Ureter (tissue), 1 donor: ENCODE measurements around the gene MRPS23. TPM values are rescaled to one million over a fixed set of nuclear protein-coding genes. Genes with fewer than 3 reads are reported as not detected.
A peak's percentile ranks its signal among the peaks of the same experiment; 100 is the strongest.

Source experiments
- DNase-seq: peaks from one replicate; pipeline ENCODE4 v3.0.0-alpha.2; 2020; ENCODE audit warnings: low spot score
- total RNA-seq: library from RNA; stranded (reverse); gene quantifications from one replicate; pipeline ENCODE4 v1.2.4, GENCODE V29; 2023
- donor health status: DM: yes; HTN: yes; CAD: no.

The MRPS23 gene
- total RNA-seq, 1 donor from 2014 or later: 37.5 TPM

DNA sequence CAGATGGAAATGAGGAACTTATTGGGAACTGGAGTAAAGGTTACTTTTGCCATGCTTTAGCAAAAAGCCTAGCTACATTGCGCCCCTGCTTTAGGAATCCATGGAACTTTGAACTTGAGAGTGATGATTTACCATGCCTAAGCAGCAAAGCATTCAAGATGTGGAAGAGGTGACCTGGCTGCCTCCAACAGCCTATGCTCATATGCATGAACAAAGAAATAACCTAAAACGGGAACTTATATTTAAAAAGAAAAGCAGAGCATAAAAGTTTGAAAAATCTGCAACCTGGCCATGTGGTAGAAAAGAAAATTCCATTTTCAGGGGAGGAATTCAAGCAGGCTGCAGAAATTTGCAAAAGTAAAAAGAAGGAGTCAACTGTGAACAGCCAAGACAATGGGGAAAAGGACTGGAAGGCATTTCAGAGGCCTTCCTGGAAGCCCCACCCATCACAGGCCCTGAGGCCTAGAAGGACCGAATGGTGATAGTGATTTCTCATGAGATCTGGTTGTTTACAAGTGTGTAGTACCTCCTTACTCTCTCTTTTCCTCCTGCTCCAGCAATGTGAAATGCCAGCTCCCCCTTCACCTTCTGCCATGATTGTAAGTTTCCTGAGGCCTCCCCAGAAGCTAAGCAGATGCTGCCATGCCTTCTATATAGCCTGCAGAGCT lies 48.7 kb downstream of the MRPS23 start:
- DNase-seq: no peak

DNA sequence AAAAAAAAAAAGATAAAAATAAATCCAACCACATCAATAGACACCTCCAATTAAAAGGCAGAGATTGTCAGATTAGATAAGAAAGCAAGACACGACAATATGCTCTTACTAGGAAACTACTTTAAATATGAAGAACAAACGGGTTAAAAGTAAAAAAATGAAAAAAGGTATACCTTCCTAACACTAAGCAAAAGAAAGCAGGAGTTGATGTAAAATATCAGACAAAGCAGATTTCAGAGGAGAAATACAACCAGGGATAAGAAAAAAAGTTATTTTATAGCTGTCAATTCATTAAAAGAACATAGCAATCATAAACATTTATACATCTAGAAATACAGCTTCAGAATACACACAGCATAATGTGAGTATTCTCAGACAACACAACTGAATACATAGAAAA lies 55.0 kb downstream of the MRPS23 start:
- no peak for DNase-seq

DNA sequence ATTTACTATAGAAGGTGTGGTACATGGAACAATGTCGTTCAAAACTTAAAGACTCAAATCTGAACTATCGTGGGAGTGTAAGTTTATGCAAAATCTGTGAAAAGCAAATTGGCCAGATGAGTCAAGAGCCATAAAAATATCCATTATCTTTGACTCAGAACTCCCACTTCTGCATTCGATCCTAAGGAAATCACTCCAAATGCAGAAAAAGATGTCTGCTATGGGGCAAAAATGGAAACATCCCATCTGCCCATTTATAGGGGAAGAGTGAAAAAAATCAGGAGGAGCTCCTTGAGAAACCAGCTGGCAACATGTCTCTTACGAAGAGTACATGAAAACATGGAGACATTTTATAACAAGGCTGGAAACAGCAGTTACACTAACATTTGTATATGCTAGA lies 61.1 kb downstream of the MRPS23 start:
- no peak for DNase-seq

DNA sequence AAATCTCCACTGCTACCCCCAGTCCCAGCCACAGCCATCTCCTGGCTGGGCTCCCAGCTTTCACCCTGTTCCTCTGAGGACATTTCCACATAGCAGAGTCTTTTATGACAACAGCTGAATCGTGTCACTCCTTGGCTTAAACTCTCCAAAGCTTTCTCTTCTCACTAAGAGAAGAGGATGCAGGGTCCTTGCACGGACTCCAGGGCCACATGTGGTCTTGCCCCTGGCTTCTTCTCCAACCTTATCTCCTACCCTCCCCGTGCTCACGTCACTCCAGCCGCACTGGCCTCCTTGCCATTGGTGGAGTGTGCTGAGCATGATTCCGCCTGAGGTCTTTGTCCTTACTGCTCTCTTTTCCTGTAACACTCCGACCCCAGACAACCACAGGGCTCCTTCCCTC lies 64.8 kb downstream of the MRPS23 start:
- peak; percentile 62 for DNase-seq

Other genes starting within 250 kb of the MRPS23 start
- gene CCDC182, start 104.7 kb downstream of the MRPS23 start, total RNA-seq: not detected
- gene CUEDC1, start 105.4 kb upstream of the MRPS23 start, total RNA-seq: 36.9 TPM
- 75.6 TPM for gene VEZF1, start 138.2 kb upstream of the MRPS23 start, total RNA-seq
- gene SRSF1, start 157.2 kb upstream of the MRPS23 start, total RNA-seq: 205 TPM
- 52.3 TPM for gene DYNLL2, start 233.4 kb upstream of the MRPS23 start, total RNA-seq